PFSK-1 (cell line): ENCODE measurements around the gene NPM1.

Experiments used
- POLR2AphosphoS5 ChIP-seq: IDR thresholded peaks from 2 replicates; pipeline ENCODE4 v1.6.1; 2012; ENCODE audit warnings: low read depth, mild to moderate bottlenecking, control low read depth, low read length, moderate library complexity
- TAF1 ChIP-seq: IDR thresholded peaks from 2 replicates; pipeline ENCODE4 v1.6.1; 2012; ENCODE audit warnings: low read length, control low read depth, borderline replicate concordance; ENCODE audit not compliant: insufficient read depth
- TF ChIP-seq, protein P1 (sequence below), 2 experiments: IDR thresholded peaks; 2 replicates each; pipeline versions ENCODE4 v1.6.1 to v1.8.0; 2011 to 2012; ENCODE audit warnings: low read depth in 2 of 2, low read length in 2 of 2, control low read depth in 1 of 2, inconsistent platforms in 1 of 2, mild to moderate bottlenecking in 1 of 2, moderate library complexity in 1 of 2; ENCODE audit not compliant: insufficient read depth in 1 of 2

DNA sequence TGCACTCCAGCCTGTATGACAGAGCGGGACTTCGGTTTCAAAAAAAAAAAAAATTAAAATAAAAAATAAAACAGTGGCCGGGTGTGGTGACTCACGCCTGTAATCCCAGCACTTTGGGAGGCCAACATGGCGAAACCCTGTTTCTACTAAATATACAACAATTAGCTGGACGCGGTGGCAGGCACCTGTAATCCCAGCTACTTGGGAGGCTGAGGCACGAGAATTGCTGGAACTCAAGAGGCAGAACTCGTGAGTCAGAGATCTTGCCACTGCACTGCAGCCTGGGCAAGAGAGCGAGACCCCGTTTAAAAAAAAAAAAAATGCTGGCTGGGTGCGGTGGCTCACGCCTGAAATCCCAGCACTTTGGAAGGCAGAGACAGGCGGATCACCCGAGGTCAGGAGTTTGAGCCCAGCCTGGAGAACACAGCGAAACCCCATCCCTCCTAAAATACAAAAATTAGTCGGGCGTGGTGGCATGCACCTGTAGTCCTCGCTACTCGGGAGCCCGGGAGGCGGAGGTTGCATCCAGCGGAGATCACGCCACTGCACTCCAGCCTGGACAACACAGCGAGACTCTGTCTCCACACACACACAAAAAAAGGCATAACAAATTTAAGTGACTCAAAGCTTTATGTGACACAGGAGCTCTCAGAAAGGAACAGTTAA is 1.5 kb upstream of the NPM1 start:
- TF ChIP-seq POLR2AphosphoS5 (no peak), TAF1 (no peak)
- TF ChIP-seq, protein P1, sequence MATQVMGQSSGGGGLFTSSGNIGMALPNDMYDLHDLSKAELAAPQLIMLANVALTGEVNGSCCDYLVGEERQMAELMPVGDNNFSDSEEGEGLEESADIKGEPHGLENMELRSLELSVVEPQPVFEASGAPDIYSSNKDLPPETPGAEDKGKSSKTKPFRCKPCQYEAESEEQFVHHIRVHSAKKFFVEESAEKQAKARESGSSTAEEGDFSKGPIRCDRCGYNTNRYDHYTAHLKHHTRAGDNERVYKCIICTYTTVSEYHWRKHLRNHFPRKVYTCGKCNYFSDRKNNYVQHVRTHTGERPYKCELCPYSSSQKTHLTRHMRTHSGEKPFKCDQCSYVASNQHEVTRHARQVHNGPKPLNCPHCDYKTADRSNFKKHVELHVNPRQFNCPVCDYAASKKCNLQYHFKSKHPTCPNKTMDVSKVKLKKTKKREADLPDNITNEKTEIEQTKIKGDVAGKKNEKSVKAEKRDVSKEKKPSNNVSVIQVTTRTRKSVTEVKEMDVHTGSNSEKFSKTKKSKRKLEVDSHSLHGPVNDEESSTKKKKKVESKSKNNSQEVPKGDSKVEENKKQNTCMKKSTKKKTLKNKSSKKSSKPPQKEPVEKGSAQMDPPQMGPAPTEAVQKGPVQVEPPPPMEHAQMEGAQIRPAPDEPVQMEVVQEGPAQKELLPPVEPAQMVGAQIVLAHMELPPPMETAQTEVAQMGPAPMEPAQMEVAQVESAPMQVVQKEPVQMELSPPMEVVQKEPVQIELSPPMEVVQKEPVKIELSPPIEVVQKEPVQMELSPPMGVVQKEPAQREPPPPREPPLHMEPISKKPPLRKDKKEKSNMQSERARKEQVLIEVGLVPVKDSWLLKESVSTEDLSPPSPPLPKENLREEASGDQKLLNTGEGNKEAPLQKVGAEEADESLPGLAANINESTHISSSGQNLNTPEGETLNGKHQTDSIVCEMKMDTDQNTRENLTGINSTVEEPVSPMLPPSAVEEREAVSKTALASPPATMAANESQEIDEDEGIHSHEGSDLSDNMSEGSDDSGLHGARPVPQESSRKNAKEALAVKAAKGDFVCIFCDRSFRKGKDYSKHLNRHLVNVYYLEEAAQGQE (IDR thresholded peaks at IDR 0.05; ENCODE audit: insufficient read depth in 1 of 2, low read depth in 2 of 2, low read length in 2 of 2): no peak
